ENCODE results near the gene WNT7A.
"Not testable (repeated sequence)": the region's sequence is repeated elsewhere in the genome, so short reads cannot be mapped to it uniquely, and the experiment has no call there.

WNT7A gene

GRCh38 chr3:13879946-13880810 is at the start of gene WNT7A:
TSS of gene WNT7A (minus strand) at chr3:13880071. CDS start at chr3:13879816, 255 bp downstream.
- no peak for DNase-seq (ENCODE audit: low spot score)

GRCh38 chr3:13928741-13929140 is 48.9 kb upstream of the WNT7A start:
- DNase-seq (ENCODE audit: low spot score): not testable (repeated sequence)

GRCh38 chr3:13927295-13927694 is 47.4 kb upstream of the WNT7A start:
- no peak for DNase-seq (ENCODE audit: low spot score)

GRCh38 chr3:13916375-13916774 is 36.5 kb upstream of the WNT7A start:
- no peak for DNase-seq (ENCODE audit: low spot score)

- DNase-seq (ENCODE audit: low spot score): no peak
Observed at GRCh38 chr3:13902648-13903238, 22.9 kb upstream of the WNT7A start.

- DNase-seq (ENCODE audit: low spot score): no peak
Observed at GRCh38 chr3:13901935-13902584, 22.2 kb upstream of the WNT7A start.

- DNase-seq (ENCODE audit: low spot score): no peak
Observed at GRCh38 chr3:13898346-13898745, 18.5 kb upstream of the WNT7A start.

GRCh38 chr3:13896473-13897154 is 16.7 kb upstream of the WNT7A start:
- peak; percentile 51 for DNase-seq (ENCODE audit: low spot score)

- peak; percentile 62 for DNase-seq (ENCODE audit: low spot score)
Observed at GRCh38 chr3:13895155-13896105, 15.6 kb upstream of the WNT7A start.

GRCh38 chr3:13894807-13895154 is 14.9 kb upstream of the WNT7A start:
- no peak for DNase-seq (ENCODE audit: low spot score)

GRCh38 chr3:13894096-13894806 is 14.4 kb upstream of the WNT7A start:
- DNase-seq (ENCODE audit: low spot score): no peak

- no peak for DNase-seq (ENCODE audit: low spot score)
Observed at GRCh38 chr3:13892304-13892703, 12.4 kb upstream of the WNT7A start.

GRCh38 chr3:13891492-13892073 is 11.7 kb upstream of the WNT7A start:
- no peak for DNase-seq (ENCODE audit: low spot score)

GRCh38 chr3:13891017-13891392 is 11.1 kb upstream of the WNT7A start:
- no peak for DNase-seq (ENCODE audit: low spot score)

GRCh38 chr3:13890377-13891016 is 10.6 kb upstream of the WNT7A start:
- DNase-seq (ENCODE audit: low spot score): peak; percentile 15

GRCh38 chr3:13888576-13888975 is 8.7 kb upstream of the WNT7A start:
- DNase-seq (ENCODE audit: low spot score): no peak

- no peak for DNase-seq (ENCODE audit: low spot score)
Observed at GRCh38 chr3:13887495-13888300, 7.8 kb upstream of the WNT7A start.

- DNase-seq (ENCODE audit: low spot score): no peak
Observed at GRCh38 chr3:13886593-13887129, 6.8 kb upstream of the WNT7A start.

GRCh38 chr3:13885704-13886010 is 5.8 kb upstream of the WNT7A start:
- DNase-seq (ENCODE audit: low spot score): no peak

Measured in hematopoietic multipotent progenitor cell treated with erythropoietin and hydrocortisone succinate and interleukin-3 and kit ligand, for 17 days (in vitro differentiated cells).